Measurements from ENCODE around the gene MMS22L.

GRCh38 chr6:97102145-97102790 lies 180.7 kb downstream of the MMS22L start:
- TF ChIP-seq CTCF (IDR thresholded peaks at IDR 0.05) (no peak), POLR2A (IDR thresholded peaks at IDR 0.05) (no peak)

Data from thyroid gland (tissue), 4 donors.